A673 (cell line): ENCODE results near the gene OR6B1.

ENCODE experiments used
- CTCF ChIP-seq: fragments of 300-800, 200-600 bp; sonication (generic); conservative IDR thresholded peaks from 2 replicates; pipeline ENCODE4 v1.5.1; 2017; ENCODE audit warnings: low read depth, mild to moderate bottlenecking, antibody characterized with exemption, low read length, moderate library complexity, mixed read lengths
- EZH2 ChIP-seq: fragments of 200-600 bp; sonication (generic); IDR thresholded peaks from 2 replicates; pipeline ENCODE4 v1.6.1; 2017; ENCODE audit warnings: borderline replicate concordance, low read depth, mild to moderate bottlenecking, mixed read lengths, antibody characterized with exemption, low read length; ENCODE audit not compliant: poor library complexity, severe bottlenecking

GRCh38 chr7:143953421-143953820, 46.7 kb upstream of the OR6B1 start:
- no peak for TF ChIP-seq CTCF
- no peak for TF ChIP-seq EZH2
